GM18909 (cell line): ENCODE results near the gene CC2D1A.

Source experiments
- ATAC-seq: cut with Tn5 transposase; IDR thresholded peaks from one replicate; pipeline ENCODE4 v1.9.1; 2021; ENCODE audit warnings: mild to moderate bottlenecking; ENCODE audit not compliant: unreplicated experiment, poor library complexity

The CC2D1A gene

GRCh38 chr19:13876834-13877233 is 29.2 kb upstream of the CC2D1A start, which contains the start of gene NANOS3:
Gene NANOS3 (plus strand): TSS chr19:13877134. CDS start chr19:13877249, 115 bp downstream.
- ATAC-seq = no peak

- ATAC-seq = no peak
Observed at GRCh38 chr19:13877303-13877702, 28.7 kb upstream of the CC2D1A start.

- ATAC-seq = peak; percentile 81
Observed at GRCh38 chr19:13880059-13881043, 25.6 kb upstream of the CC2D1A start.

- no peak for ATAC-seq
Observed at GRCh38 chr19:13881251-13881691, 24.7 kb upstream of the CC2D1A start.

- no peak for ATAC-seq
Observed at GRCh38 chr19:13881692-13882418, 24.1 kb upstream of the CC2D1A start.

- ATAC-seq = no peak
Observed at GRCh38 chr19:13882419-13882795, 23.6 kb upstream of the CC2D1A start.

- no peak for ATAC-seq
Observed at GRCh38 chr19:13882836-13883235, 23.2 kb upstream of the CC2D1A start.

GRCh38 chr19:13883516-13884064 is 22.4 kb upstream of the CC2D1A start:
- no peak for ATAC-seq

GRCh38 chr19:13884726-13885591 is 21.0 kb upstream of the CC2D1A start:
- ATAC-seq = no peak

- no peak for ATAC-seq
Observed at GRCh38 chr19:13885826-13886365, 20.1 kb upstream of the CC2D1A start.

- ATAC-seq = no peak
Observed at GRCh38 chr19:13887018-13887436, 19.0 kb upstream of the CC2D1A start.

- ATAC-seq = no peak
Observed at GRCh38 chr19:13887517-13887916, 18.5 kb upstream of the CC2D1A start.

- no peak for ATAC-seq
Observed at GRCh38 chr19:13888281-13888680, 17.7 kb upstream of the CC2D1A start.

- ATAC-seq = no peak
Observed at GRCh38 chr19:13890136-13890535, 15.9 kb upstream of the CC2D1A start.

- no peak for ATAC-seq
Observed at GRCh38 chr19:13892870-13893269, 13.1 kb upstream of the CC2D1A start.

- no peak for ATAC-seq
Observed at GRCh38 chr19:13894552-13894951, 11.4 kb upstream of the CC2D1A start.

- no peak for ATAC-seq
Observed at GRCh38 chr19:13896227-13896626, 9.8 kb upstream of the CC2D1A start.

GRCh38 chr19:13899393-13899792 is 6.6 kb upstream of the CC2D1A start:
- no peak for ATAC-seq

- ATAC-seq = no peak
Observed at GRCh38 chr19:13899912-13900584, 6.0 kb upstream of the CC2D1A start.
